Psoas muscle (tissue), 8 donors: ENCODE results near the gene LGMN. TPM values are rescaled to one million over a fixed set of nuclear protein-coding genes. Genes with fewer than 3 reads are reported as not detected.

ENCODE experiments used
- ATAC-seq, 4 donors: fragments of 200-7000 bp; cut with Tn5 transposase; one replicate each; pipeline ENCODE4 v1.9.1; 2020; ENCODE audit warnings: moderate library complexity in 3 of 4, mild to moderate bottlenecking in 2 of 4
- DNase-seq, 2 donors: peaks; one replicate each; pipeline ENCODE4 v3.0.0-alpha.2; 2020
- H3K27ac ChIP-seq: fragments of 200-600 bp; one replicate; pipeline ENCODE4 v1.8.0; 2022
- H3K27me3 ChIP-seq, 3 donors: fragments of 200-600 bp in 1 of 3; one replicate each; pipeline versions ENCODE4 v1.6.1 to v1.8.0; 2013 to 2022; ENCODE audit warnings: low read length in 2 of 3, mild to moderate bottlenecking in 2 of 3, moderate library complexity in 1 of 3; ENCODE audit not compliant: insufficient read depth in 3 of 3
- H3K36me3 ChIP-seq, 2 donors: fragments of 200-600 bp in 1 of 2; one replicate each; pipeline versions ENCODE4 v1.6.1 to v1.8.0; 2013 to 2022; ENCODE audit warnings: low read depth in 1 of 2, mild to moderate bottlenecking in 1 of 2, moderate library complexity in 1 of 2; ENCODE audit not compliant: insufficient read depth in 1 of 2
- H3K4me1 ChIP-seq: fragments of 200-600 bp; one replicate; pipeline ENCODE4 v1.8.0; 2022
- H3K4me3 ChIP-seq: fragments of 200-600 bp; one replicate; pipeline ENCODE4 v1.8.0; 2022; ENCODE audit warnings: mild to moderate bottlenecking
- H3K9me3 ChIP-seq: fragments of 200-600 bp; one replicate; pipeline ENCODE4 v1.8.0; 2022
- WGBS, 3 donors: extraction: QIAGEN DNeasy Blood & Tissue Kit; methylation state at CpG; one replicate each; pipeline versions ENCODE4 v1.1.6 to v1.1.7; 2013; 5-methylcytosine and 5-hydroxymethylcytosine counted together
- intact Hi-C, 2 donors: fragments of 100-400 bp; cut with DNase I; formaldehyde crosslinking; loops; one replicate each; pipeline versions ENCODE4 v1.11.0 to v1.14.2; 2022
- polyA plus RNA-seq, 3 donors: library from polyadenylated mRNA; stranded (reverse); fragments of 200-250 nt; gene quantifications; one replicate each; pipeline ENCODE4 v1.2.3, GENCODE V29; 2013
- total RNA-seq, 4 donors: library from RNA; stranded (reverse); fragmentation: NEBNext Ultra II Directional in 2 of 4; extraction: Animal tissue kit (Norgen Biotek cat#: 25700) in 2 of 4; gene quantifications; one replicate each; pipeline versions ENCODE4 v1.2.1 to v1.2.4, GENCODE V29; 2021 to 2023
- TF ChIP-seq, protein P1 (sequence below): fragments of 200-600 bp; IDR thresholded peaks from one replicate; pipeline ENCODE4 v1.8.0; 2022; ENCODE audit warnings: antibody characterized with exemption
- donor health status: healthy with polysubstance abuse.
- donor health status: DM: no; HTN: no; CAD: no; lungs with moderate emphysema.
- donor health status: Bipolar disorder and iron deficiency.
- donor health status: healthy.
- donor health status: DM: yes; HTN: yes; CAD: no.
- donor health status: DM: no; HTN: no; CAD: no.
- donor health status: DM: no; HTN: no; CAD: no.
- donor health status: DM: yes; HTN: yes; CAD: no.

LGMN gene
- total and polyA plus RNA-seq, 7 donors: 27.2 to 56.8 (median 49.3) TPM

DNA sequence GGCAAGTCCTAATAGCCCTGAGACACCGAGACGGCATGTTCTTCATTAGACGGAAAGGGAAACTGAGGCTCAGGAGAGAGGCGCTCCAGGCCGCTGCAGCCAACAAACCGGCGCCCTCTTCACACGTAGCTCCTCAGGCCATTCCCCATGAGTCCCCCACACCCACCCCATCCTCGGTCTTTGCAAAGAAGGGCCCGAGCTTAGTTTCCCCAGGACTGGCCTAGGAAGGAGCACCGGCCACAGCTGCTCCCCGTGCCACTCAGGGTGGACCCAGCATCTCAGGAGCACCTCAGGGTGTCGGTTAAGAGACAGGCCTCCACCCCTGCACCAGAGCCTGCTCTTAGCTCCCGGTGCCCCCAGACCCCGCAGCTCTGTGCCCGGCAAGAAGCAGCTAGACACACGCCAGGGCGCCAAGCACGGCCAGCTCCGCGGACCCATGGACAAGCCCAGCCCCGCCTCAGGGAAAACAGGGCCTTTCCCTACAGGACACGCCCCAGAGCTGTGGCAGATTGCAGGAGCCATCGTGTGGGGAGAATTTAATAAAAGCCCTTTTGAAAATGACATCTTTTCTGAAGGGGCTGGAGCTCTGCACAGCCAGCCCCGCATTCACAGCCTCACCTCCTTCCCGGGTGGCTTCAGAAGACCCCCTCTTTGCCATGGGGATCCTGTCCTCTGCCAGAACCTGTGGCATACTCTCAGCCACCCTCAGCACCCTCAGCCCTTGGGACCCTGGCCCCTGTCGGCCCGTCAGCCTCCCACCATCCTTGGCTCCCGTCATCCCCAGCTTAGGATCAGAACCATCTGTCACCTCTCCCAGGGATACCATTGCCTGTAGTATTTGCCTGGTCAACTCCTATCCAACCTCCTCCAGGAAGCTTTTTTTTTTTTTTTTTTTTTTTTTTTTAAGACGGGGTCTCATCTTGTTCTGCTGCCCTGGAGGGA, 59.7 kb downstream of the LGMN start:
- TF ChIP-seq, protein P1, sequence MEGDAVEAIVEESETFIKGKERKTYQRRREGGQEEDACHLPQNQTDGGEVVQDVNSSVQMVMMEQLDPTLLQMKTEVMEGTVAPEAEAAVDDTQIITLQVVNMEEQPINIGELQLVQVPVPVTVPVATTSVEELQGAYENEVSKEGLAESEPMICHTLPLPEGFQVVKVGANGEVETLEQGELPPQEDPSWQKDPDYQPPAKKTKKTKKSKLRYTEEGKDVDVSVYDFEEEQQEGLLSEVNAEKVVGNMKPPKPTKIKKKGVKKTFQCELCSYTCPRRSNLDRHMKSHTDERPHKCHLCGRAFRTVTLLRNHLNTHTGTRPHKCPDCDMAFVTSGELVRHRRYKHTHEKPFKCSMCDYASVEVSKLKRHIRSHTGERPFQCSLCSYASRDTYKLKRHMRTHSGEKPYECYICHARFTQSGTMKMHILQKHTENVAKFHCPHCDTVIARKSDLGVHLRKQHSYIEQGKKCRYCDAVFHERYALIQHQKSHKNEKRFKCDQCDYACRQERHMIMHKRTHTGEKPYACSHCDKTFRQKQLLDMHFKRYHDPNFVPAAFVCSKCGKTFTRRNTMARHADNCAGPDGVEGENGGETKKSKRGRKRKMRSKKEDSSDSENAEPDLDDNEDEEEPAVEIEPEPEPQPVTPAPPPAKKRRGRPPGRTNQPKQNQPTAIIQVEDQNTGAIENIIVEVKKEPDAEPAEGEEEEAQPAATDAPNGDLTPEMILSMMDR: no peak
- H3K9me3 ChIP-seq: no peaks in the 10 kb centered on the region
- H3K36me3 ChIP-seq: peaks cover 0 to 5% of the 10 kb centered on the region in 2 donors
- DNase-seq (no peak), ATAC-seq (no peak)
- H3K4me1 ChIP-seq: peaks cover 3% of the 10 kb centered on the region
- no peak overlapping the region for H3K4me3 ChIP-seq
- H3K27ac ChIP-seq: no peak overlapping the region
- WGBS, 3 donors: 89 to 92% (median 90%) methylated on average over 30 of the region's 30 CpGs
- intact Hi-C loops: loop anchor here in 1 of 2 donors (10.0 kb wide), 1 partner anchor 564 kb away; the partner anchor contains the start of genes CPSF2 and NDUFB1
- H3K27me3 ChIP-seq: no peaks in the 10 kb centered on the region

DNA sequence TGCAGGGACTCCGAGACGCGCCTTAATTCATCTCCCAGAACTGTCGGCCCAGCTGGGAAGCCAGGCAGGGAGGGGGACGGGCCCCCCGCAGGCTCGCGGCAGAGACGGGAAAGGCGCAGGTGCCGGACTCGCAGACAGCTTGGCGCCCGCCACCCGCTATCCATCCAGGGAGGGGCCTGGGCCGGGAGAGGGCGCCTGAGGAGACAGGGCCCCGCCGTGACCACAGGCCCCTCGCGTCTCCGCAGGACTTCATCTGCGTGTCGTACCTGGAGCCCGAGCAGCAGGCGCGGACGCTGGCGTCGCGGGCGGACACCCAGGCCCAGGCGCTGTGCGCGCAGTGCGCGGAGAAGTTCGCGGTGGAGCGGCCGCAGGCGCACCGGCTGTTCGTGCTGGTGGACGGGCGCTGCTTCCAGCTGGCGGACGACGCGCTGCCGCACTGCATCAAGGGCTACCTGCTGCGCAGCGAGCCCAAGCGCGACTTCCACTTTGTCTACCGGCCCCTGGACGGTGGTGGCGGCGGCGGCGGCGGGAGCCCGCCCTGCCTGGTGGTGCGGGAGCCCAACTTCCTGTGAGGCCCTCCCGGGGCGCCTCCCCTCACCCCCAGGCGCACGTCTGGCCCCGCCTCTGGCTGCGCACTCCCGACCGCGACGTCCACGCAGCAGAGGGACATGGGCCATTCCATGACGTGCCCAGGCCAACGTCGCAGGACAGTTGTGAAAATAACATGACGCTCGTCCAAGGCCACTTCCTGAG, 60.6 kb downstream of the LGMN start:
- H3K4me1 ChIP-seq: peaks cover 3% of the 10 kb centered on the region
- WGBS, 3 donors: 65 to 73% (median 71%) methylated on average over 69 to 80 of the region's 80 CpGs
- DNase-seq: peak in 1 of 2 donors; percentile 43

DNA sequence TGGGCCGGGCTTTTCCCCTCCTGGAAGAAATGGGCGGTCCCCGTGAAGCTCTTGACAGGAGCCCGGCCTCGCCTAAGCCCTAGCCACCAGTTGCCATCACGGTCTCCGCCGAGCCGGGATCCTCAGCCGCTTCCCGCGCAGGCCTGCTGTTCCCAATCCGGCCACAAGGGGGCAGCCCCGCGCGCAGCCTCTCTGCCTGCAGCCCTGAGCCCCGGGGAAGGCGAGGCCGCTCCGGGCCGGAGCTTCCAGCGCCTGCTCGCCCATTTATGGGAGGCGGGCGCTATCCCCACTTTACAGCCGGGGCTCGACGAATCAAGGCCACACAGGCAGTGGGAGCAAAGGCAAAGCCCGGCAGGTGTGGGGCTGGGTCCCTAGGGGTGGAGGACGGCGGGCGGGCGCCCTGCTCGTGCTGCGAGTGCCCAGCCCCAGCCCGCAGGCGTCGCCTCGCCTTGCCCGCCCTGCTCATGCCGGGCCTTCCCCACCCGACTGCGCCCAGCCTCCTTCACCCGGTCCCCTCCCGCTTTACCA, 61.5 kb downstream of the LGMN start:
- WGBS, 3 donors: 23 to 28% (median 24%) methylated on average over 33 to 45 of the region's 45 CpGs
- no peaks in the 10 kb centered on the region for H3K9me3 ChIP-seq
- intact Hi-C loops: loop anchor here in 1 of 2 donors (1.0 to 10.0 kb wide), 2 partner anchors 96 to 562 kb away; partner anchors contain the start of genes CPSF2 and NDUFB1
- peaks cover 0 to 5% of the 10 kb centered on the region in 2 donors for H3K36me3 ChIP-seq
- peaks cover 3% of the 10 kb centered on the region for H3K4me1 ChIP-seq
- ATAC-seq: peak; percentile 77 to 90 (median 84)
- TF ChIP-seq, protein P1: peak; percentile 98
- peak; percentile 77 to 80 for DNase-seq
- peak overlapping the region; percentile 49 for H3K4me3 ChIP-seq
- no peak overlapping the region for H3K27ac ChIP-seq
- no peaks in the 10 kb centered on the region for H3K27me3 ChIP-seq

More for the DNA sequence above, 60.6 kb downstream of the LGMN start:
- Histone ChIP-seq H3K27me3 (no peaks in the 10 kb centered on the region), H3K9me3 (no peaks in the 10 kb centered on the region), H3K4me3 (peak overlapping the region; percentile 49), H3K36me3 (peaks cover 0 to 5% of the 10 kb centered on the region in 2 donors), H3K27ac (no peak overlapping the region)
- TF ChIP-seq, protein P1: no peak
- ATAC-seq: peak in 1 of 4 donors; percentile 24
- intact Hi-C loops: loop anchor here in 1 of 2 donors (1.0 to 10.0 kb wide), 2 partner anchors 95 to 563 kb away; partner anchors contain the start of genes CPSF2 and NDUFB1

DNA sequence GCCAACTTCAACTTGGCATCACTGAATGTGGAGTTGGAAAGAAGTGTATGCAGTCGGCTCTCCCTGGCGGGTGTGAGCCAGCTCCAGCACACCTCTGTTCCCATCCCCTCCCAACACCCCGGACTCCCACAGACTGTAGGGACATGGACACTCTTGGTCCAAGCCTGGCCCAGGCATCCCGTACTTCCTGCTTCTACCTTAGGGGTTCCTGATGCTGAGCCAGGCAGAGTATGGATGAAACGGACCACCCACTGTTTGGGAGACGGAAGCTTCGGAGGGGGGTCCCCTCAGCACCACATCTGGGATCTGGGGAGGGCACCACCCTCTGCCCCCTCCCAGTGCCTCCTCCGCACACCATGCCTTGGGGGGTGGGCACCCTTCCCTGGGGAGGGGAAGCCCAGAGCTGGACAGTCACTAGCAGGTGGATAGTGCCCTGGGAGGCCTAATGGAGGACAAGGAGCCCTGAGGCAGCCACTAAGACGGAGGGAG, 62.0 kb downstream of the LGMN start:
- 65 to 72% (median 66%) methylated on average over 9 of the region's 9 CpGs for WGBS, 3 donors
- ATAC-seq (peak in 2 of 4 donors; percentile 15 to 19), DNase-seq (no peak)
- TF ChIP-seq, protein P1: no peak
- Histone ChIP-seq H3K4me3 (peak overlapping the region; percentile 49), H3K4me1 (peaks cover 3% of the 10 kb centered on the region), H3K9me3 (no peaks in the 10 kb centered on the region), H3K27me3 (no peaks in the 10 kb centered on the region), H3K27ac (no peak overlapping the region), H3K36me3 (peaks cover 0 to 5% of the 10 kb centered on the region in 2 donors)
- intact Hi-C loops: loop anchor here in 1 of 2 donors (10.0 kb wide), 1 partner anchor 562 kb away; the partner anchor contains the start of genes CPSF2 and NDUFB1
